Activated T-cell treated with anti-CD3 and anti-CD28 coated beads for 4 hours (primary cell): ENCODE measurements around the gene RBMS3.
"Not testable (repeated sequence)": the region's sequence is repeated elsewhere in the genome, so short reads cannot be mapped to it uniquely, and the experiment has no call there.

Source experiments
- DNase-seq: peaks from one replicate; pipeline ENCODE4 v3.0.0-alpha.2; 2020

The RBMS3 gene

DNA sequence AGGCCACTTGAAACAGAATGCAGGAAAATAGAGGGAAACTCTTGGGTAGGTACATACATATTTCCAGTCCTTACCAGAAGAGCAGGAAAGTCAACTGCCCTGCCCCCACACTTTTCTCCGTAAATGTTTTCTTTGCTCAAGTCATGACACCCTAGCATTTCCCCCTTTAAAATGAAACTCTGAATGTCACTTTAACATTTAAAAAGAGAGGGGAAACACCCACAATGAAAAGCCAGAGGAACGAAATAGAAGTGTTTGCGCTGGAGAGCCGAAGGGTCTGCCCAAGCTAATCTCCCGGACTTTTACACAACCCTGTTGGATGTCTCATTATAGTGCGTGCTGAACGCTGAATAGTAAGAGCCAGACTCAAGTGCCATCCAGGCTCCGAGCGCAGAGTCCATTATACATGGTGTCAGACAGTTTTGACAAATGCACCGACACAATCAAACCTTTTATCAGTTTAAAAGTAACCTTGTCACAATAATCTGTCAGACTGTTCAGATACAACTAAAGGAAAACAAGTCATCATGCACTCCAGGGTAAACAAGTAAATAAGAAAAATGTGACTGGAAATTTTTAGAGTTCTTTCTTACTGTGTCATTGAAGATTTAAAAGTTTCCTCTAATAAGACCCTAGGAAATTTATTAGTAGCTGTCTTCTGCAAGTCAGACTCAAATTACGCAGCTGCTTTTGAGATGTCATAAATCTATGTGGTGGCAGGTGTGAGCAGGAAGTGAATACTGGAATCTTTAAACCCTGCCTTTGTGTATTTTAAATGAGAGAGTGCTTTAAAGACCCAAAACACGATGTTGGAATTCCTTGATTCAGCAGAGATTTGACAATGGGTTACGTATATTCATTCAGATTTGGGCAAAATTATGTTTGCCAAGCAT lies 159.8 kb downstream of the RBMS3 start:
- no peak for DNase-seq

DNA sequence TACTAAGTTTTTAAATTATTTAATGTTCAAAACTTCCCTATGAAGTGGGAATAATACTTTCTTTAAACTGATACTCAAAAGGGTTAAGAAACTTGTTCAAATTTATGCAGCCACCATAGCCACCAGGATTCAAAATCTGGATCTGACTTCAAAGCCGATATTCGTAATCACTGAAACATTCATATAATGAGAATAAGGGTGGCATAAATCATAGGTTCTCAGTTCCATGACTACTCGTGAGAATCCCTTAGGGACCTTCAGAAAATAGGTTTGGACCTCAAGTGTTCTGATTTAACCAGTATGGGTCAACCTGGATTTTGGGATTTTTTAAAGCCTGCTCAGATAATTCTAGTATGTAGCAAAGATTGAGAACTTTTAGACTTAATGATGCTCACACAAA lies 160.6 kb downstream of the RBMS3 start:
- DNase-seq = no peak

DNA sequence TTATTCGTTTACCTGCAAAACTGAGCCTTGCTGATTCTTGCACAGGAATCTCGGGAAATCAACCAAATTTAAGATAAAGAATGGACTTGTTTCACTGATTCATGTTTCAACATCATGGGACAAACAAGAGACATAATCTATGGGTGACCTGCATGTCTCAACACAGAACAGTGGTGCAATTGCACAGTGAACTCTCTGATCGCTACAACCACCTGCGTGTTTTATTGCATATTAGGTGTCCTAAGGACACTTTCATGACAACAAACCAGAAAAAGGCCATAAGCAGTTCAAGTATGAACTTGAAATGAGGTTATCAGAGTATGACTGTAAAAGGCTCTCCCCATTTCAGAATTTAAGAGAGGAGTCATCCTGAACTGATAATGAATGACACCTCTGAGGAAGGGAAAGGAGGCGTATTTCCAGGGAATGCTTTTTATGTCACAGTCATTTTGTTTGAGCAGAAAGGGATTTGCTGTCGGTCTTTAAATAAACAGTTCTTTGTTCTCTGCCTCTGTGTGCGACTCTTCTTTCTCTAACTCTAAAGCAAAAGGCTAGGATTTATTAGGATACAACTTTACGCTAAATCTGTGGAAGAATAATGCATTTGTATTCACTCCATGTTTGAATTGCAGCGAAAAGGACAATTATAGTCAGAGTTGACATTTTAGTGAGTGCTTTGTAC lies 167.2 kb downstream of the RBMS3 start:
- DNase-seq = no peak

DNA sequence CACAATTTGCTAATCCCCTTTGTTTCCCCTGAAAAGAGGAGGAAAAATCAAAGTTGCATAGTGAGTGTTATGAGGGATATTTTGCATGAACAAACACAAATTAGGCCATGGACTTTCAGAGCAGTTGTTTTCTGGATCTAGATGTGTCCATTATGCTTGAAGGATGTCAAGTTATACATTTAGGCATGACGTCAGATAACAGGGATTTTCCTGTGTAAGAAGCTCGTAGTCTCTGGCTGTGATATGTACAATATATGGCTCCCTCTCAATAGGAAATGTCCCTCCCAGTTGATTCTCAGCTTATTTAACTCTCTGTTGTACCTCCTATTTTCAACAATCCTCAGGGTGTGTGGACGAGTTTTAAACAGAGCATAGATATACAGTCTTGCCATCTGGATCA lies 171.0 kb downstream of the RBMS3 start:
- DNase-seq = no peak

DNA sequence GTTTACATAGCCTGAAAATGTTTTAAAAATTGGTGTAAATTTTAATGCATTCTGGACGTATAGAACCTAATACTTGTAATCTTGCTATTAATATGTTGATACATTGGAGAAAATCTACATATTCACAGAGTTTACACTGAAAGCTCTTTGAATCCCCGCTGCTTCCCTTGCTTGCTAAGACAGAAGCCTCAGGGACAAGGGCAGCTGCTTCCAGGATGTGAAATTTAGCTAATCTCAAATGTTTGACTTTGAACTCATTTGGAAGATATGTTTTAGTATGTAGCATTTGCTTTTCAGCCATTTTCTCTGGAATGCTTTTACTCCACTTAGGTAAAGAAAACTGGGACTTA lies 172.0 kb downstream of the RBMS3 start:
- DNase-seq = no peak

DNA sequence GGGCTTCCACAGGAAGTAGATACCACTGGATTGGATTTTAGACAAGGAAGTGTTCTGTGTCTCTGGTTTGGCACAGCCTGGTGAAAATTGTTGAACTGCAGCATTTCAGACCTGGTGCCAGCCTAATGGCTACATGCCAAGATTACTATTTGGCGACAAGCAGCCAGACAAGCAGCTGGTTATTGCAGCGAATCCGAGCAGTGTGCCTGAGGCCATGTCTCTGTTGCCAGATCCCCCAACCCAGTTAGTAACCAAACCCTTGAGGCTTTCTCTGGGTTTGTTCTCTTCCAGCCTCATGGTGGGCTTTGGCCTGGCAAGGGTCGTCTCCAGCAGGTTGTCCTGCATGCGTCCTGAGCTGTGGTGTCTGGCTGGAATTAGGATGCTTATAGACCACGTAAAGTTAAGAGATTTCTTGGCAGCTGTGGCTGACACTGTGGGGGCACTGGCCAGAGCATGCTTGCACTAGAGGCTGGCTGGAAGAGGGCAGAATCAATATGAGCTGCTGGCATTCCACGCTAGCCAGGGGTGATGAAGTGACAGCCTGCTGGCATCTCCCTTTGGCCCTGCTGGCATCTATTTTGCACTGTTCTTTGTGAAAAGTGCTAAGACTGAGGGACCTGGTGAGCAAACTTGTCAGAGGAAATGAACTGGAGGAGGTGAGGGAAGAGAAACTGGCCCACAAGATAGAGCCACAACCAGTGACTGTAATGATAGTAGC lies 172.6 kb downstream of the RBMS3 start:
- DNase-seq = no peak

DNA sequence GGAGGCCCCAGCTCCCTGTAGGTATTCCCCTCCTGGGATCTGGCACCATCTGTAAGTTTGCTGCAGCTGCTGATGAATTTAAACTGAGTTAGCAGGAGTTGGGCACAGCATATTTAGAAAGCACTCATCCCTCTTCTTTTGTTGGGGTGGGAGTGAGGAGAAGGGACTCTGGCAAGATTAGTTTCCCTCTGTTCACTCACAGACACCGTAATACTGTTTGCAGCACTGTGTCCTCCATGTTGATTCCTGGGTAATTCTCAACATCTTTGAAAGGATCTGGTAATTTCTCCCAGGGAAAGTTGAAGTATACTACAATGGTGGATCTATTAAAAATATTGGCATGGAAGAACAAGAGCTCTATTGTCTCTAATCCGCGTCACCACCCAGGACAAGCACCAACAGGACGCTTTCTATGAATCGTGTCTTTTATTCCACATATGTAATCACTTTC lies 173.3 kb downstream of the RBMS3 start:
- no peak for DNase-seq

DNA sequence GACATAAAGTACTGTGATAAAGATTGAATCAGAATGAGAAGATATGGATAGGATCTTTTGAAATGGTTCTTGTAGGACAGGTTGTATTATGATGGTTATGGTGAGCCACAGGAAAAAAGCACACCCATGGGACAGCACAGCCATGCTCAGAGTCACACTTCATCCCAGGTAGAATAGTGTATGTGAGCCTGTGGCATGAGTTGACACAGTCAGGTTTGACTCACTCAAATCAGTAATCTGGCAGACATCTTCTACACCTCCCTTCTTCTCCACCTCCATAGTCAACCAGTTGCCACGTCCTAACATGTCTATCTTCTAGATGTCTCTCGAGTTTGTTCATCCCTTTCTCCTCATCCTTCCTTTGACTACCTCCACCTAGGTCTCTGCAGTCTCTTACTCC lies 176.0 kb downstream of the RBMS3 start:
- no peak for DNase-seq

DNA sequence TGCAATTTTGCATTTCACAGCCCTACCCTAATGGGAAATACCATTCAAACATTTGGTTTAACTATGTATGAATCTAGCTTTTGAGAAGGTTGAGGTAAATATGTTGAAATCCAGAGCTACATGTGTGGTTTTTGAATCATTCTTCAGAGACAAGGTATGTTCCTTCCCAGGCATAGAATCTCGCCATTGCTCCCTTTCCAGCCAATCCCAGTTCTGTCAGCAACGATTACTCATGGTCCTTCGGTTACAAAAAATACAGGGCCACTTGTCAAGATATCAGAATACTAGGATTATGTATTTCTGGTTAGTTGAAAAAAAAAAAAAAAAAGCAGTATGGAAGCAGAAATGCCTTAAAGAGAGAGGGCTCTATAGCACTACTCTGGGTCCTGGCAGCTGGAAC lies 182.4 kb downstream of the RBMS3 start:
- DNase-seq = no peak

DNA sequence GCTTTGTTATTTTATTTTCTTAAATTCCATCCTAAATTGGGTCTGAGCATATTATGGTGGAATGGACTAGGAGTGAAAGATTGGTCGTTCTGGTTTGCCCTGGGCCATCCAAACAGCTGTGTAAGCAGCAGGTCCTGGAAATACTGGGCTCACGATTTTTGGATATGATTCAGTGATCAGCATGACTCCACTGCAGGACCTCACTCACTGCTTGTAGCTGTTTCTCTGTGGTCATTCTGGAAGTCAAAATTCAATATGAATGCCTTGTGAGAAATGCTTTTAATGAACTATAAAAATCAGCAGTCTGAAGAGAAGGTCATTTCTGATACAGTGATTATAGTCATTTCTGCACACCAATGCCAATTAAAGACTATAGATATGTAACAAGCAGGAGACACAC lies 185.0 kb downstream of the RBMS3 start:
- DNase-seq = no peak

DNA sequence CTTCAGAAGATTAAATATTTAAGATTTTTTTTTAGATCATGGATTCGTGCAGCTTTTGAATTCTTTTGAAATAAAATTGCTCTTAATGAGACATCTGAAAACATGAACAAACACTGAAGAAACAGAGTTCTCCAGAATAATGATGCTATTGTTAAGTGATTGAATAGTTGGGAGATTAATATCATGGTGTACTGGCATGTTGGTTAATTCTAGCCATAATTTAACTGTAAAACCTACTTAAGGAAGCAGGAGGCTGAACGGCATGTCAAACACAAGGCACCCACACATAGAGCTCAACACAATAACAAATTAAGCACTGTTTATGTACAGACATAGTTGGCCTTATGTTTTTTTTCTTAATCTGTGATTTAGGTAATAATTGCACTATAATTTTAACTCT lies 185.6 kb downstream of the RBMS3 start:
- no peak for DNase-seq

DNA sequence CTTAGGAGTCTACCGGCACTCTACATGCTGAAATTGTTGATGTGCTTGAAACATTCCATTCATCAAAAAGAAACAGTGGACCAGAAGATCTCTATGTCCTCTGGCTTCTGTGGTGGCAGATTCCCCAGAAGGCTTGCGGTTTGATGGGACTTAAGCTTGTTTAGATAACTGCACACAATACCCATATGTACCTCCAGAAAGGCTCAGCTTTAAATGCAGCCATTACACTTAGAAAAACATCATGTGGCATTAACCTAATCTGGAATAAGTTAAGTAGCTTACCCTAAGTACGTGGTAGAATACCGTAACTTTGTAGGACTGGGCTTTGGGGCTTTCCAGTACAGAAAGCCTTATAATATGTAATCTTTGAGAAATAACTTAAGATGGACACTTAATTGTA lies 187.3 kb downstream of the RBMS3 start:
- DNase-seq = no peak

DNA sequence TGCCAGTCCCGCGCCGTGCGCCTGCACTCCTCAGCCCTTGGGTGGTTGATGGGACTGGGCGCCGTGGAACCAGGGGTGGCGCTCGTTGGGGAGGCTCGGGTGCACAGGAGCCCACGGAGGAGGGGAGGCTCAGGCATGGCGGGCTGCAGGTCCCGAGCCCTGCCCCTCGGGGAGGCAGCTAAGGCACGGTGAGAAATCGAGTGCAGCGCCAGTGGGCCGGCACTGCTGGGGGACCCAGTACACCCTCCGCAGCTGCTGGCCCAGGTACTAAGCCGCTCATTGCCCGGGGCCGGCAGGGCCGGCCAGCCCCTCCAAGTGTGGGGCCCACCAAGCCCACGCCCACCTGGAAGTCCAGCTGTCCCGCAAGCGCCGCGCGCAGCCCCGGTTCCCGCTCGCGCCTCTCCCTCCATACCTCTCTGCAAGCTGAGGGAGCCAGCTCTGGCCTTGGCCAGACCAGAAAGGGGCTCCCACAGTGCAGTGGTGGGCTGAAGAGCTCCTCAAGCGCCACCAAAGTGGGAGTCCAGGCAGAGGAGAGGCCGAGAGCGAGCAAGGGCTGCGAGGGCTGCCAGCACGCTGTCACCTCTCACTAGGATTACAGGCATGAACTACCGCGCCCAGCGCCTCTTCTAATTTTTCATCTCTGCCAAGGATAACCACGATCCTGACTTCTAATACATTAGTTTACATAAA lies 192.8 kb downstream of the RBMS3 start:
- not testable (repeated sequence) for DNase-seq

DNA sequence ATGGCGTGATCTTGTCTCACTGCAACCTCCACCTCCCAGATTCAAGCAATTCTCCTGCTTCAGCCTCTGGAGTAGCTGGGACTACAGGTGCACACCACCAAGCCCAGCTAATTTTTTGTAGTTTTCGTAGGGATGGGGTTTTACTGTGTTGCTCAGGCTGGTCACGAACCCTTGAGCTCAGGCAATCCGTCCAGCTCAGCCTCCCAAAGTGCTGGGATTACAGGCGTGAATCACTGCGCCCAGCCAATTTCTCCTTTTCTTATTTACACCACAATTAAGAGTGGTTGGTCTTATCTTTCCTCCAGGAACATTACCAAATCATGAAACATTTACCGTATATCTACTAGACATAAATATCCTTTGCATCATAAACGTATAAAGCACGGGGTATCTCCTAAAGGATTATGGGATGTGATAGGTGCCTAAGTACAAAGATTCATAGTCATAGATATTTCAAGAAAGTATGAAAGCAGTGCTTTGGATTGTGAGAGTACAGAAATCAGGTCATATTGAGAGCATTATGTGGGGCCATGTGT lies 194.5 kb downstream of the RBMS3 start:
- DNase-seq = no peak

DNA sequence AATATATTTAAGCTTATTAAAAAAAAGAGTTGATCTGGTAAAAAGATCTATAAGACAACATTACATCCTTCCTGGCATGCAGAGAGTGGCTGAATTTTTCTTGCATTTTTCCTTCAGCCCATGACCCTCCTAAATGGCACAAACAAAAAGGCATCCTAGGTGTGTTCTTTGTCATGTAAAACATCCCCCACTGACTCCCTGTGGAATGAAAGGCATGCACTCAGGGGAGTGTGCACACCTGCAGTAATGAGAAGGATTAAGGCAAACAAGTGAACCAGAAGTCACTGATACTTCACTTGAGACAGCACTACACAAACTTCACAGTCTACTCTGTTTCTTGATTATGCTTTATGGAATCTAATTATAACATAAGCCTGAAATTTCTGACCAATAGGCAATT lies 195.0 kb downstream of the RBMS3 start:
- DNase-seq = no peak

DNA sequence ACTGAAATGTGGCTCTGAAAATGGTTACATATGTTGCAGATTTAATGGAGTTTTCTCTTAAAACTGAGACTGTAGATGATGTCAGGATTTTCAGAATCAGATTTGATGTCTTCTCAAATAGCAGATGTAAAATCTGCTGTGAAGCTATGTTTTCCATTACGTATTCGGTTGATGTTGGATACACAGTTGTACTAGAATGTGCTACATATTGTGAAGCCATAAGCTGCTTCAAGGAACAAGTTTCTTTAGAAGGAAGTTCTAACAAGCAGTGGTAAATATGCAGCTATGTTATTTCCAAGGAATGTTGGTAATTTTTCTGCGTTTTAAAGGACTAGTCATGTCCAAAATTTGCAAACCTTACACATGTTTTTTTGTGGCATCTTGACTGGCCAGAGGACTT lies 197.7 kb downstream of the RBMS3 start:
- DNase-seq = no peak

DNA sequence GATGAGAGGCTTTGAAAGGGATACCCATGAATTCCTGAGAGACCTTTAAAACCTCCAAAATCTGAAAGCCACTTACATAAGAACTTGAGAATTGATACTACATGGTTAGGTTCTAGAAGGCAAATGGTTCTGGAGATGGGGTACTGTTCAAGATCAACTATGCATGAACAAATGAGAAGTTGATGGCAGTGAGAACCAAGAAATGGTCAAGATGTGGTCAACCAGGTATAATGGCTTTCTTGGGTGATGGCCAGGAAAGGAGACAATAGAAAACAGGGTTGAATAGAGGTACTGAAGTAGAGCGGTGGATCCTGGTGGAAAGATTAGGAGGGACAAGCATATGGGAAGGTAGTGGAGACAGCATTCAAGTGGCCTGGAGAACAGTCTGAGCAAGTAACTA lies 200.4 kb downstream of the RBMS3 start:
- no peak for DNase-seq

DNA sequence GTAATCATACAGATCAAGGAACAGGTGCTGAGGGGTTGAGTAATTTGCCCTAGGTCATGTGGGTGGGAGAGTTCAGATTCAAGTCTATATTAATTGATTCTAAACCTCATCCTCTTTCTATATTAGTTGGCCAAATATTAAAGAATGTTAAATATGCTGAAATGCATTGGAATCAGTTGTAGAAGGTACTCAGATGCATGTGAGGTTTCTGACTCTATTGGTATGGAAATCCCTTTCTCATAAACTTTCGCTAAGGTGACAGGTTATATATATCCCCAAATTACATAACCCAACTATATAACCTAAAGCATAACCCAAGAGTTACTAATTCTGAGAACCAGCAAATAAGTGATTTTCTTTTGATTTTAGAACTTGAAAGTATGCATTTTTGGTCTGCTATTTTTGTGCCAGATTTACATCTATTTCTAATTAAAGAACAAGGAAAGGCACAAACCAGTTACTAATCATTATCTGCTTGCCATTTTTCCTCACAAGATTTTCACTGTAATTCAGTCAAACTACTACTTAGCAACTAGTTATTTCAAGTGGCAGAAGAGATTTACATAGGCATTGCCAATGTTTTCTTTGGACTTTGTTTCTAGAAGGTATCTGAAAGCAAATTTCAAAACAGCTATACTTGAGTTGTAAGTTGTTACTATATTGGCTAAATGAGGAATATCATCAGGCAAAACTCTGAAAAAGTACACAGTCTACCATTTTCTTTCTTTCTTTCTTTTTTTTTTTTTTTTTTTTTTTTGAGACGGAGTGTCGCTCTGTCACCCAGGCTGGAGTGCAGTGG lies 201.3 kb downstream of the RBMS3 start:
- no peak for DNase-seq

DNA sequence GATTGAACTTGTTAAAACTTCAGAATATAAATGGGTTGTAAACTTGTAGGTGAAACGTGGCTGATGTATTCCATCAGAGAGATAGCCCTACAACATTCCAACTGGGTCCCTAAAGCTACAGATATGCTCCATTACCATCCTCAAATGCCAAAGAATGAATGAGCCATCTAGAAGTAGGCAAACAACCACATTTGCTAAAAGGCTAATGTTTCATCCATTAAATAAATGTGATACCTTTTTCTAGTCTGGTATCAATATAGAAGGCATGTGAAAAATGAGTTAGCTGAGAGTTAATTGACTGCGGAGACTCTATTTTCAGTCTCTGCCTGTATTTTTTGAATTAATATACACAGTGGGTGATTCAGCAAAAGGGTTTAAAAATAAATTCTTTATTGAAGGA lies 203.8 kb downstream of the RBMS3 start:
- DNase-seq = no peak

DNA sequence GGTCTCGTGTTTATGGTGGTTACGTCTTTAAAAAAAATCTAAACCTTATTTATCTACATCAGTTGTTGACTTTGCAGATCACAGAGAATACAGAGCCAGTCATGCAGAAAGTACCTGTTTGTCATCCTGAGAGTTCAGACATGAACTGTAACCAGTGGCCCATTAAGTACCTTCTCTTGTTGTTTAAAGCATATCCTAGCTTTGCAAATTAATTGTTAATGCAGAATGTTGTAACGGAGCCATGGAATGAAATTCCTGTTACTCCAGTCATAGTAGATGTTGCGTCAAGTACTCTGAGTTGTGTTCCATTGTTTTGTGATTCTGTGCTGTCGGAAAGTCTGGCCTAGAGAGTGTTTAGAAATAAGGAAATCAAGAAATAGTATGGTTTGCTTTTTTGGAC lies 205.2 kb downstream of the RBMS3 start:
- DNase-seq = no peak

DNA sequence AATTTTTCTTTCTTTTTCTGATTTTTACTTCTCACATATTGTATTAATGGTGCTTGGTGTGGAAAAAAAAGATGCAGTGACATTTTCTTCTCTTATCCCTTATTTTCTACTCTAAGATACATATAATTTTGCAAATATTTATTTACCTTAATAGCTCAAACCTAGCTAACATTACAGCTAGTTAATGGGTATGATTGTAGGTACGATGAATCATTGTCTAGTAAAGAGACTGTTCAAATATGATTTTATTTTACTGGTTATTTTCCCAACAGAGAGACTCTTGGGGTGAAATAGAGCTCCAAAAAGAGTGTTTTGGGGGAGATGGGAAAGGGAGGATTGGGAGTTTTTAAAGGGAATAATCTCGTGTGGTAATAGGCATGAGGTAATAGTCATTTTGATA lies 206.0 kb downstream of the RBMS3 start:
- no peak for DNase-seq

DNA sequence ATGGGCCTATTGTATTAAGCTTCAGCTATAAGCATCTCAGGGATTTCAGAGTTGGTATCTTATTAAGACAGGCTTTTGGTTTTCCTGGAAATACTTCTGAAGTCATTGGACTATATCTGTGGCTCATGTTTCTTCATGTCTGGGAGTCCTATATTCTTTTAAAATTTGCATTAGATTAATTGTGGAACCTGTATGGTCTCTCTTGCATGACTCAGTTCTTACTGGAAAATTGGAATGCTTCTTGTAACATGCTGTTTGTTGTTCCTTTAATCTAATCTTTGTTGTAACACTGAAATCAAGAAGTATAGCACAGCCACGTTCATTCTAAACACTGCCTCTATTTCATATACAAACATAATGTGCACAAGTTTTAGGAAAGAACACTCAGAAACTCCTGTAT lies 208.1 kb downstream of the RBMS3 start:
- DNase-seq = no peak
